NCI-H146 (cell line): ENCODE data around the gene POC1B.
A peak's percentile ranks its signal among the peaks of the same experiment; 100 is the strongest.

ENCODE experiments used
- DNase-seq: peaks from one replicate; lab custom pipeline; 2025; lab: John Stamatoyannopoulos, UW

Gene POC1B

DNA sequence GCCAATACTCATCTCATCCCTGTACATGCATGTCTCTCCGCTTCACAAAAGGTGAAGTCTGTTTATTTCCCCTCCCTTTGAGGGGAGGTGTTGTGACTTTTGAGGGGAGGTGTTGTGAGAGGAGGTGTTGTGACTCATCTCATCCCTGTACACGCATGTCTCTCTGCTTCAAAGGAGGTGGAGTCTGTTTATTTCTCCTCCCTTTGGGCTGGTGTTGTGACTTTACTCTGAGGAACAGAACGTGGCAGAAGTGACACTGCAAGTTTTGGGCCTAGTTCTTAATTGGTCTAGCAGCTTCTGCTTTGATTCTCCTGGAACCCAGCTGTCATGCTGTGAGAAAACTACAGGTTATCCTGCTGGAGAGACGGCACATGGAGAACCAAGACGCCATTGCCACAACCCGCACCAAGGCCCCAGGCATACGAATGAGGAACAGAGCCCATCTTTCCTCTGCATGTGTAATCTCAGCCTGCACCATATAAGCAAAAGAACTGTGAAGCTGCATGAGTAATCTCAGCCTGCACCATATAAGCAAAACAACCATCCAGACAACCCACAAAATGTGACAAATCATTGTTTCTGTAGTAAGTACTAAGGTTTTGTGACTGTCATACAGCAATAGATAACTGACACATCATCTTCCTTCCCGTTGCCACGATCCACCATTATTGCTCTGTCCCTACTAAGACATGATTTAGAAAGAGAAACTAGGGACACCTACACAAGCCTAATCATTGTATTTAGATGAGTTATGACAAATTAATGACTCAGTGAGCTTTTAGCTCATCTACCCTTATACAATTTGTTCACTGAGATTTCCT is 31.2 kb downstream of the POC1B start:
- DNase-seq, result no peak

DNA sequence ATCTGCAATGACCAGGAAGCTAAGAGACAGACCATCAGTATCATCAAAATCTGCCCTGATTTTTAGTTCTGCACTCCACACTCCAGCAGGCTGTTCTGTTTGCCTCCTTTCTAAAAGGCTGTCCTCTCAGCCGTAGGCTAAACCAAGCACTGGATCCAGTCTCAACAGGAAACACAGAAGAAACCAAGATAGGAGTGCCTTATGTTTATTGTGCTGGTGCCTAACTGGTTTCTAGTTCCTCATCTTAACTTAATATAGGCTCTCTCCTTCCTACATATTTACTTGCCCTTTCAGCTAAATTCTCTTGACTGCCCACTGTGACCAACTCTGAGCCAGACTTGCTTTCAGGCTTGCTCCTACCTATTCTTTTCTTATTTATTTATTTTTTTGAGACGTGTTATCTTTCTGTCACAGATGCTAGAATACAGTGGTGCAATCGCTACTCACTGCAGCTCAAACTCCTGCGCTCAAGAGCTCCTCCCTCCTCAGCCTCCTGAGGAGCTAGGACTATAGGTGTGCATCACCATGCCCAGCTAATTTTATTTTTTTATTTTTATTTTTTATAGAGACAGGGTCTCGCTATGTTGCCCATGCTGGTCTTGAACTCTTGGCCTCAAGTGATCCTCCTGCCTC is 32.1 kb downstream of the POC1B start:
- no peak for DNase-seq

DNA sequence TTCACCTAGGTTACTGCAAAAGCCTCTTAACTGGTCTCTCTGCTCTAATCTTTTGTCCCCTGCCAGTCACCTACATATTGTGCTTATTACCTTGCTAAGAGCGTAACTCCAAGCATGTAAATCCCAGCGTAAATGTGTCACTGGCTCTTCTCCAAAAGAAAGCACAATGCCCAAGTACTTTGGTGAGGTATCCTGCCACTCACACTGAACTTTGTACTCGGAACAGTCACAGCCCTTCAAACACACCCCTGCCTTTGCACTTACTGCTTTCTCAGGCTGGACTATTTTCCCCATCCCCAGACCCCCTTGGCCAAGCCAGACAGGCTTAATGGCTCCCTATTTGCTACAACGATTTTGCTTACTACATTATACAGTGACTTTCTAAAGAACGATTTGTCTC is 33.0 kb downstream of the POC1B start:
- DNase-seq, result no peak

DNA sequence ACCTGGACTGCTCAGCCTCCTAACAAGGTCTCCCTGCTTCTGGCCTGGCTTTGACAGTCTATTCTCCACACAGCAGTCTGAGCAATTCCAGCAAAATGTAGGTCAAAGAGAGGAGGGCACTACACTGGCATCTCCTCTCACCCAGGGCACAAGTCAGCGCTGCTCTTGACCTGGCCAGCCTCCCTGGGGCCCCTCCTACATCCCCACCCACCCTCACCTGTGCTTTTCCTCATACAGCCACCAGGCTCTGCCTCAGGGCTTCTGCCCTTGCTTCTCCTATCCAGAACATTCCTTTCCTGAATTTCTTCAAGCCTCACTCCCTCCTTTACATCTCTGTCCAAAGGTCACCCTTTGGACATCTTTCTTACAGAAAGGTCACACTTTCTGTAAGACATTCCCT is 34.9 kb downstream of the POC1B start:
- no peak for DNase-seq

DNA sequence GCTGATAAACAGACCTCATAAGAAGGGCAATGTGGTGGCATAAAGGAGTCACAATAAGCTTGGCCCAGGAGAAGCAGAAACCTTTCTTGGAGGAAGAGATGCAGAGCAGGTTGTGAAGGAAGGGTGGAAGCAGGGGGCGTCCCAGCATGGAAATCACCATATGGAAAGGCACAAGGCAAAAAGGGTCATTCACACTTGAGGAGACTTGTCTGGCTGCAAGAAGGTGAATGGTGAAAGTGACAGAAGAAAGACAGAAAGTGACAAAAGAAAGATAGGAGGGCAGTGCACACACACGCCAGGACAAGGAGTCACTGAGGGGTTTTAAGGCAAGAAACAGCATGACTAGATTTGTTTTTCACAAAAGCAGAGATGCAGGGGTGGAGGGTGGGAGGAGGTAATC is 39.6 kb downstream of the POC1B start:
- DNase-seq, result no peak

DNA sequence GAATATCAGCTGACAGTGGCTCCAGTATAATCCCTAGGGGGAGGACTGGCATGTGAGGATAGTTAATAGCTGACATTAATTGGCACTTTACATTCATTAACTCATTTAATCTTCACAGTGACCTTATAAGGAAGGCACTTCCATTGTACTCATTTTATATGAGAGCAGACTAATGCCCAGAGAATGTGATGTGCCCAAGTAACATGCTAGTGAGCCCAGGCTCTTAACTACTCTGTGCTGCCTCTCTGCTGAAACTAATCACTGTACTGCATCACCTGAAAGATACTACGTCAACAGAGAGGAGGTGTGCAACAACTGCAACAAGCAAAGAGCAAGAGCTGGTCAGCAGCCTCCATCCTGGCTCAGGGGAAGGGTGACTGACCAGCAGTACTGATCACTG is 41.4 kb downstream of the POC1B start:
- no peak for DNase-seq

DNA sequence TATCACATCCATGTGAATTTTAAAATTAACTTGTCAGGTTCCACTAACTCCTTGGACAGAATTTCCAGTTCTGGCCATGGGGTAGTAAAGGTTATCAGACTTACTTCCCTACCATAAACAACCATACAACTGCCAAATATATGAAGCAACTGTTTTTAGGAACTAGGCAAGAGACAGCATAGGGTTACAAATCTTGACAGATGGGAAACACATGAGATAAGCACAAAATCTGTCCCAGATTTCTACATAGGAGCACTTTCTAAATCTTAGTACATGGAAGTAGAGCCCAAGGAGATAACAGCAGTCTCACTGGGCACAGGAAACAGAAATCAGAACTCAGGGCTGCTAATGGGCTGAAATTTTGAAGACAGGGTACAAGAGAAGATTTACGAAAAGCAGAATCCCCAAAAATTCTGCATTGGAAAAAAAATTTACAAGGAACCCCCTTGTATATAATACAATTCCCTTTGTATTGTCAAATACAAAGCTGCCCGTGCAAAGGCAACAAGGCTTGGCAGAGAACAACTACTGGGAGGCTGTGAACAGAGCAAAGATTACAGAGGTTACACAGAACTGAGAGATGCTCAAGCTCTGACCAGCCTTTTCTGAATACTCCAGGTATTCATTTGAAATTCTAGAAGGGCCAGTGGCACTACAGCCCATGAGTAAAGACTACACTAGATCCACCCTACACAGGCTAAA is 44.5 kb downstream of the POC1B start:
- DNase-seq, result no peak

DNA sequence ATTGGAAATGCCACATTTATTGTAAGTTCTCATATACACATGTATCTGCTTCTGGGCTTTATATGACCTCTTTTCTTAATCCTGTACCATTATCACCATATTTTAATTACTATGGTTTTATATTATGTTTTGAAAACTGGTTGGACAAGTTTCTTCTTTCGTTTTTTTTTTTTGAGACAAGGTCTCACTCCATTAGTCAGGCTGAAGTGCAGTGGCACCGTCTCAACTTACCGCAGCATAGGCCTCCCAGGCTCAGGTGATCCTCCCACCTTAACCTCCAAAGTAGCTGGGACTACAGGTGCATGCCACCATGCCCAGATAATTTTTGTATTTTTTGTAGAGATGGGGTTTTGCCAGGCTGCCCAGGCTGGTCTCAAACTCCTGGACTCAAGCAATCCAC is 45.9 kb downstream of the POC1B start:
- DNase-seq, result no peak

DNA sequence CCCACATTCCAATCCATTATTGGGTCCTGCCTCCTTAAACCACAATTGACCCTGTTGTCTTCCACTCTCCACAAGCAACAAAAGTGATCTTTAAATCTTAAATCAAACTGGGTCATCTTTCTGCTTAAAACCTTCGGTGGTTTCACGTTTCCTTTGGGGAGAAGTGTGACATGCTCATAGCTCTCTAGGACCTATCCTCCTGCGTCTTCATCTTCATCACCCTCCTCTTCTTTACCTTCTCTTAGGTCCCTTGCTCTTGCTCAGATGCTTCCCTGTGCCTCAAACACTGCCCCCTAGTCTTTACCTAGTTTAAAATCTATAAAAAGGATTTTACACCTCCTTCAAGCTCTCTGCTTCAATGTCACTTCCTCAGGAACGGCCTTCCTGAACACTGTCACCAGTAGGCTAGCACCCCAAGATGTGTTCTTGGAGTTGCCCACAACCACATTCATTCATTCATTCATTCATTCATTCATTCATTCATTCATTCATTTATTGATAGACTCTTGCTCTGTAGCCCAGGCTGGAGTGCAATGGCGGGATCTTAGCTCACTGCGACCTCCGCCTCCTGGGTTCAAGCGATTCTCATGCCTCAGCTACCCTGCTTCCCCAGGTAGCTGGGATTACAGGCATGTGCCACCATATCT is 48.1 kb downstream of the POC1B start:
- DNase-seq, result no peak

DNA sequence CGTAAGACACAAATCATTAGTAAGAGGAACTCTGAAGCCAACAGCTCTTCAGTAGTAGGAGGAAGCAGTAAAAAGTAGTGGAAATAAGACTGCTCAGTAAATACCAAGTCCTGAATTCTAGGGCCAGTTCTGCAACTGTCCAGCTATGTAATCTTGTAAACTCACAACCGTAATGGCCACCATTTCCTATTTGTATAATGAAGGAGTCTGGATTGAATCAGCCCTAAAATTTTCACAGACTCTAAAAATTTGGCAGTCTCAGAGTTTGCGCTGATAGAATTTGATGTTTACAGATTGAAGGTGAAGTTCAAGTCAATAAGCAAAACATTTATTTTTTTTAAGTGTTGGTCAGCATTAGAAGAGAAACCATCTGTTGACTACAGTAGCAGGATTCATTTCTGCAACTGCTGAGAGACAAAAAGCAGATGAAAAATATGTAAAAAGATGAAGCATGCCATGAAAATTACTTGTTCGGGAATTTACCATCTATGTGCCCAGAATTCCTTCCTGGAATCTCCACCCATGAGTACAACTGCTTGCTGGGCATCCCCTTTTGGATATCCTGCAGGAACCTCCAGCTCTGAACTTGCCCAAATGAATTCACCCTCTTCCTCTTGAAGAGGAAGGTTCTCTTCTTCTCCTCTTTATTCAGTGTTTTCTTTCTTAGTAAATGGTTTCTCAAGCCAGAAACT is 48.8 kb downstream of the POC1B start:
- no peak for DNase-seq

DNA sequence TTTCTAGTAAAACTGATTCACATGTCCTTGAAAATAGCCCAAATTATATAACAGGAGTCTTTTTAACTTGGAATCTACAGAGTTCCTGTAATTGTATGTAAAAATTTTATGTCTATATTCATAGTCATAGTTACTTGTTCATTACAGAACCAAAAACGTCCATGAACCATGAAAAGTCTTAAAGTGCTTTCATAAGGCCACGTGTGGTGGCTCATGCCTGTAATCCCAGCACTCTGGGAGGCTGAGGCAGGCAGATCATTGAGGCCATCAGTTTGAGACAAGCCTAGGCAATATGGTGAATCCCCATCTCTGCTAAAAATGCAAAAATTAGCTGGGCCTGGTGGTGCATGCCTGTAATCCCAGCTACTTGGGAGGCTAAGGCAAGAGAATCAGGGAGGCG is 49.6 kb downstream of the POC1B start:
- no peak for DNase-seq

DNA sequence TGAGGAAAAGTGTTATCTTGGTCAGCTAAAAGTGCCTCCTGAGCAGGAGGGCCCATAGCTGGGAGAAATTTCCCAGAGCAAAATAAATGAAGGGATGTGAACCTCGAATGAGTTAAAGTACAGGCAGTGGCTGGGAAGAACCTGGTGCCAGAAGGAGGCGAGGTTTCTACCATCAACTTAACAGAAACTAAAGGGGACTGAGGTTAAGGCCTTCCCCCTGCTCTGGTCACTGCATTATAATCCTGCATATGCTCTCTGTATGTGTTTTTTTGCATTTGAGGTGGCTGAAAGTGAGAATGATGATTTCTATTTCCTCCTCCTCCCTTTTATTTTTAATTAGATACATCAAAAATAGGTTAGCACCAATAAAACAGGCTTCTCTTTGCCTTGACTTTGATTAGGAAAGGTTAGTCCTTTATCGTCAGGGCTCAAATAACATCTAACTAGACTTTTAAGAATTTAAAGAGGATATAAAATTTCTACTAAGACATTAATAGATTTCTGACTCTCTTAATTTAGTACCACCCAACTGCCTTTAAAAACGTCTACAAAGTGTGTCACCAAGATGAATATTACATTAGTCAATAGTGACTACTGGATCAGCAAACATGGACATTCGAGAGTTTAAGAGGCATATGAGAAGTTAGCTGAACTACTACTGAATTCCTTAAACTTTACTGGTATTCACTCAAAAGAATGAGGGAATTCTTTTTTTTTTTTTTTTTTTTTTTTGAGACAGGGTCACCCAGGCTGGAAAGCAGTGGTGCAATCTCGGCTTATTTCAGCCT is 50.5 kb downstream of the POC1B start:
- no peak for DNase-seq

DNA sequence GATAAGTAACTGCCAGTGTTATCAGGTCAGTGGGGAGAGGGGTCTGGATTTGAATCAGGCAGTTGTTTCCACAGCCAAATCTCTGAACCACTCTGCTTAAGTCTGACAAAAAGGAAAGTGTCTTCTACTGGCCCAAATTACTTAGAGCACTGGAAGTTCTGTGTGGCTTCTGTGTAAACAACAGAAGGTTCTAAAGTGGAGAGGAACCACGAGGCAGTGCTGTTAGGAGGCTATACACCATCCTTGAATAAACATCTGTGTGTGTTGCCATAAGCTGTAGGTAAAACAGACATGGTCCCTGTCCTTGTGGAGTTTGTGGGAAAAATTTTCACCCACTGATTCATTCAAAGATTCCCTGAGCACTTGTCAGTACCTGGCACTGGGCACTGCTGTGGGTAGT is 51.2 kb downstream of the POC1B start:
- no peak for DNase-seq

DNA sequence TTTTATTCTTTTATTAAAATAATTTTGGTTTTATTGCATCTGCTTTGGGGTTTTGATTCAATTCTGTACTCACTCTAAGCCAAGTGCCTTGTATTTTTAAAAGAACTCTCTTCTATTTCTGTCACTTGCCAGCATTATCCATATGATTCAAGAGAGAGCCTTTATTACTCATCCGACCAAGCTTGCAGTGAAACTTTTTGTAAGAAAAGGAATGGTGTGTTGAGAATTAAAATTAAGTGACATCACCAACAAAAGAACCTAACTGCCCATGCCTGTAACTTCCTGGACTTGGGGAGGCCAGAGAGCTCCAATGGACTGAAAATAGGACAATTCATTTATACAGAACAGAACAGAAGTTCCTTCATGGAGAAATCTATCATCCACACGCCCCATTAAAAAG is 53.3 kb downstream of the POC1B start:
- no peak for DNase-seq

DNA sequence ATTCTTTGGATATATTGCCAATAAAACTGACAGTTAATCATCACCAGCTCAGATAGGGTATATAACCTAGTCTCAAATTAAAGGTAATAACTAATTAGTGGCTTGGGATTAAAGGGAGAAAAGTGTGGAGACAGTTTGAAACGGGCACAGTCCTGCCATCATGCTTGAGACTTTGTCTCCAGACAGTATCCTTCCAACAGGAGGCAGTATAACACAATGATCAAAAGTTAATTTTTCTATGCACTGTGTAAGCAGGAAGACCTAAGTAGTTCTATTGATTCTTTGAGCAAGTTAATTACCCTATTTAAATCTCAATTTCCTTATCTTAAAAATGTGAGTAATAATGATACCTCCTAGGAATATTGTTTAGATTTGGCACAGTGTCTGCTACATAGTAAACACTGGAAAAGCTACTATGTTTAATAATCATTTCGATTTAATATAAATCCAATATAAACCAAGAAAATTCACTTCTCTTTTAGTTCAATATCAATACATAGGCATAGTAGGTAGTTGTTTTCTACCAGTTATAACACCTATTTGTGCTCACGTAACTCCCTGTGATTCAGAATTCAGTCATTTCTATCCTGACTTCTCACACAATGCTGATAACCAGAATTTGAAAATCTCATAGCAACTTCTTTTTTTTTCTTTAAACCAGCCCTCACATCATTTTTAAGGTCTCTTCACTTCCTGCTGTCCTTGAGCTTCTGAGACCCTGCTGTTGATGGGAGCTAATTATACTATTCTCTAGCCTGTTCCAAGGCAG is 54.9 kb downstream of the POC1B start:
- peak; percentile 60 for DNase-seq

DNA sequence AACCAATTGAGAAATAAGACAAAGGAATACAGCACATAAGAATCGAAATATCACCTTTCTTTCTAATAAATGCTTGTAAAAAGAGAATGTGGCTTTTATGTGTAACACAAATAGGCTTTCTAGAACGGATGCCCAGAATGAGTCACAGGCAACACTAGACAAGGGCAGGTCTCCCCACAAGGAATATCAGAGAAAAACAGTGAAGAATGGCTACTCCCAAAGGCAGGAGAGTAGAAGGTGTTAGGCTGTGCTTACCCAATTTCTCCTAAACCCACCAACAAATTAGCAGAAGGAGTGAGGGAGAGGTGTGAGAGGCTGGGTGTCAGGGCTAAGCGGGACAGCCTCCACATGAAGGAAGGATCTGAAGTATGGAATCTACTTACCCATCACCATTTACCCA is 56.5 kb downstream of the POC1B start:
- no peak for DNase-seq

DNA sequence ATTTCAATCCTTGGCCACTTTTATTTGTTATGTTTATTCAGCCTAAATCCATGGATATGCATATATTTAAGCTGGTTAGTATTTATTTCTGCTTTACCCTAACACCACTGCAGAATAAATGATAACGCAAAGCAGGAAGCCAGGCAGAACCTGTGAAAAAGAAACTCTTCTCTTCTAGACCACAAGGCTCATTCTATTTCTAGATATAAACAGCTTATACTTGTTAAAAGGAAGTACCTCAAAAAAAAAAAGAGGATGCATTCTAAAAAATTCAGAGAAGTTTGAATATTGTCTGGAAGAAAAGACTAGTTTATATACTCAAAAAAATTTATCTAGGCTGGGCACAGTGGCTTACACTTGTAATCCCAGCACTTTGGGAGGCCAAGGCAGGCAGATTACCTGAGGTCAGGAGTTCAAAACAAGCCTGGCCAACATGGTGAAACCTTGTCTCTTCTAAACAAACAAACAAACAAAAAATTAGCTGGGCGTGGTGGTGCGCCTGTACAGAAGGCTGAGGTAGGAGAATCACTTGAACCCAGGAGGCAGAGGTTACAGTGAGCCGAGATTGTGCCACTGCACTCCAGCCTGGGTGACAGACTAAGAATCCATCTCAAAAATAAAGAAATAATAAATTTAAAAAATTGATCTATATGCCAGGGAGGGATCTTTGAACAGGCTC is 57.1 kb downstream of the POC1B start:
- DNase-seq, result no peak

DNA sequence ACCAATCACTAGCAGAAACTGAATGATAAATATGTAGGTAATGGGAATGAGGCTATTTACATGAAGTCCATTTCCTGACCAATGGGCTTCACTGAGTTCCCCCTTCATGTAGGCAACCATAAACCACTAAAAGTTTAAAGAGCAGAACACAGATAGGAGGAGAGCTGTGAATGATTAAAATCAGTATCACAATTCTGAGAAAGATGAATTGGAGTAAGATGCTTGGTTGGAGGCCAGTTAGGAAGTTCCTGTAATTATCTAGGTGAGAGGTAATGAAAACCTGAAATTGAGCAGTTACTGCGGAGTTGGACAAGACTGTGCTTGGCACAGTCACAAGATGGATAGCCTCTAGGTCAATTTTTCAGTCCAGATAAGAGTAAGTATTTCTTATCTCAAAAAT is 57.8 kb downstream of the POC1B start:
- DNase-seq, result no peak

DNA sequence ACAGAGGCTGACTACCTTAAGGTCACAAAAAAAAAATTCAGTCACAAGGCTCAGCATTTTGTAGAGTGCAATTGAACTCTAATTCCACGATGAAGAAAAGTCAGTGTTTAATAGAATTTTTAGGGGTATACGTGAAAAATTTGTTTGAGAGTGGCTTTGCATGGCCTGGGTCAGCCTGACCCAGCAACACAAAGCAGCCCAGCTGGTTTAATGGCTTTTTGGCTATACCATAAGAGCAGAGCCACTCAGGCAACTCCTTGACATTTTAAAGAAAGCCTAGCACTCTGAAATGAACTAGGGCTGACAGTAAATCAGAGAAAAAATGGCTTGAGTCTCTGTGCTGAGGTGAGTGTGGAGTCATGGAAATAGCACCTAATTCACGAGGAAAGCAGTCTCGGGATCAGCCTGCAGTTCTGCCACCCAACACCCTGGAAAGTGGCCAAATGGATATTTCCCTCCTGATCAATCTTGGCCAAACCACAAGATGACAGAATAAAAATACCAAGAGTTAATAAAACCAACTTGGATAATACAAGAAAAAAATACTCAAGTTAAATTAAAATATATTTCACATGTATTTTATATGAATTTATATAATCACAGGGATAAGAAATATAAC is 60.8 kb downstream of the POC1B start:
- DNase-seq, result no peak
